ENCODE data around the gene TLE5.
"Not testable (repeated sequence)": the region's sequence is repeated elsewhere in the genome, so short reads cannot be mapped to it uniquely, and the experiment has no call there.

Gene TLE5

GRCh38 chr19:3045885-3046697 lies 16.2 kb downstream of the TLE5 start:
- TF ChIP-seq Cebpa-rat (IDR thresholded peaks at IDR 0.05), result no peak
- Histone ChIP-seq H3K4me1 (peaks cover 14 to 66% (median 45%) of the 10 kb centered on the region in 10 experiments), H4K20me1 (no peaks in the 10 kb centered on the region; a peak in 1 of 22 replicates), H3K27me3 (peaks cover 0 to 16% (median 0%) of the 10 kb centered on the region in 11 experiments; a peak in 3 of 22 replicates), H3K4me3 (no peak overlapping the region), H3K9me3 (replicated peaks in 1 of 11) (no peaks in the 10 kb centered on the region), H3K27ac (no peak overlapping the region), H3K9ac (no peak overlapping the region), H3K4me2 (peak overlapping the region in 5 of 11 experiments; percentile 25 to 43 (median 39); a peak in 8 of 22 replicates), H3K36me3 (no peaks in the 10 kb centered on the region)

- Histone ChIP-seq H3K27ac (no peak overlapping the region), H3K4me1 (peaks cover 16 to 74% (median 51%) of the 10 kb centered on the region in 10 experiments), H3K27me3 (peaks cover 0 to 16% (median 0%) of the 10 kb centered on the region in 11 experiments; a peak in 4 of 22 replicates), H3K4me2 (peak overlapping the region in 2 of 11 experiments; percentile 39 to 41; a peak in 2 of 22 replicates), H4K20me1 (no peaks in the 10 kb centered on the region; a peak in 1 of 22 replicates), H3K4me3 (no peak overlapping the region), H3K36me3 (no peaks in the 10 kb centered on the region), H3K9ac (no peak overlapping the region), H3K9me3 (replicated peaks in 1 of 11) (no peaks in the 10 kb centered on the region)
- no peak for TF ChIP-seq Cebpa-rat (IDR thresholded peaks at IDR 0.05)
These were observed 17.1 kb downstream of the TLE5 start for GRCh38 chr19:3045191-3045590.

DNA sequence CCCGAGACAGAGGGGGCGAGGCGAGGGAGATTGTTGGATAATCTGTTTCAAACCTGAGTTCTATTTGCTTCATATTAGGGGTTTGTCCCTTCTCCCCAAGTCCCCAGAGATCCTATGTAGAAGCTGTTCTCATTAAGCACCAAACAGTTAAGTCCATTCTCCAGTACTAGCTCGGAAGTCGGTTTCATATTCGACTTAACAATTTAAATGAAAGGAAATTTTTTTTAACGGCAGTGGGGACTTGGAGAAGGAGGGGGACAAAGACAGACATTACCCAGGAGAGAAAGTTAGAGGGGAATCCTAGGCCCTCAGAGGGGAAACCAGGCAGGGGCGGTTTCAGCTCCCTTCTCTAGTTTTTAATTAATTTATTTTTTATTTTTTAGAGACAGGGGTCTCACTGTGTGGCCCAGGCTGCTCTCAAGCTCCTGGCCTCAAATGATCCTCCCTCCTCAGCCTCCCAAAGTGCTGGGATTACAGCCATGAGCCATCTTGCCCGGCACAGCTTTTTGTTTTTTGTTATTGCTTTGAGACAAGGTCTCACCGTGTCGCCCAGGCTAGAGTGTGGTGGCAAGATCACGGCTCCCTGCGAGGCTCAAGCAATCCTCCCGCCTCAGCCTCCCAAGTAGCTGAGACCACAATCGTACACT lies 19.6 kb downstream of the TLE5 start:
- TF ChIP-seq Cebpa-rat (IDR thresholded peaks at IDR 0.05), result no peak
- Histone ChIP-seq H4K20me1 (no peaks in the 10 kb centered on the region; a peak in 1 of 22 replicates), H3K4me2 (peak overlapping the region; percentile 26 to 81 (median 60); a peak in 20 of 22 replicates), H3K36me3 (no peaks in the 10 kb centered on the region), H3K27ac (peak overlapping the region in 7 of 11 experiments; percentile 11 to 66 (median 54); a peak in 12 of 22 replicates), H3K4me1 (peaks cover 12 to 72% (median 48%) of the 10 kb centered on the region in 10 experiments), H3K27me3 (peaks cover 0 to 16% (median 0%) of the 10 kb centered on the region in 11 experiments; a peak in 4 of 22 replicates), H3K9me3 (replicated peaks in 1 of 11) (no peaks in the 10 kb centered on the region), H3K4me3 (0 out of 20 replicates have a peak overlapping the region, but pooled peaks of 1 of the 10 experiments have one; percentile 5), H3K9ac (peak overlapping the region in 10 of 11 experiments; percentile 8 to 72 (median 52); a peak in 18 of 22 replicates)

- Histone ChIP-seq H3K9me3 (replicated peaks in 1 of 11) (no peaks in the 10 kb centered on the region), H3K4me1 (peaks cover 12 to 66% (median 44%) of the 10 kb centered on the region in 10 experiments), H3K4me2 (peak overlapping the region; percentile 35 to 82 (median 75); a peak in 20 of 22 replicates), H3K27ac (peak overlapping the region in 10 of 11 experiments; percentile 50 to 80 (median 69); a peak in 20 of 22 replicates), H3K9ac (peak overlapping the region in 10 of 11 experiments; percentile 46 to 75 (median 68); a peak in 18 of 22 replicates), H3K36me3 (no peaks in the 10 kb centered on the region), H3K4me3 (peak overlapping the region in 1 of 10 experiments; percentile 5; a peak in 1 of 20 replicates), H3K27me3 (peaks cover 0 to 16% (median 0%) of the 10 kb centered on the region in 11 experiments; a peak in 4 of 22 replicates), H4K20me1 (no peaks in the 10 kb centered on the region; a peak in 1 of 22 replicates)
- TF ChIP-seq Cebpa-rat (IDR thresholded peaks at IDR 0.05), result no peak
These were observed 20.3 kb downstream of the TLE5 start for GRCh38 chr19:3041761-3042620.

- Histone ChIP-seq H3K27ac (peak overlapping the region in 9 of 11 experiments; percentile 55 to 80 (median 69); a peak in 16 of 22 replicates), H3K9ac (peak overlapping the region in 10 of 11 experiments; percentile 46 to 75 (median 68); a peak in 14 of 22 replicates), H3K4me1 (peaks cover 12 to 72% (median 50%) of the 10 kb centered on the region in 10 experiments), H3K9me3 (replicated peaks in 1 of 11) (no peaks in the 10 kb centered on the region), H3K27me3 (peaks cover 0 to 16% (median 0%) of the 10 kb centered on the region in 11 experiments; a peak in 4 of 22 replicates), H3K36me3 (no peaks in the 10 kb centered on the region), H4K20me1 (no peaks in the 10 kb centered on the region; a peak in 1 of 22 replicates), H3K4me3 (no peak overlapping the region; a peak in 1 of 20 replicates), H3K4me2 (peak overlapping the region in 9 of 11 experiments; percentile 72 to 82 (median 76); a peak in 19 of 22 replicates)
- TF ChIP-seq Cebpa-rat (IDR thresholded peaks at IDR 0.05), result no peak
These were observed 21.0 kb downstream of the TLE5 start for GRCh38 chr19:3041327-3041726.

DNA sequence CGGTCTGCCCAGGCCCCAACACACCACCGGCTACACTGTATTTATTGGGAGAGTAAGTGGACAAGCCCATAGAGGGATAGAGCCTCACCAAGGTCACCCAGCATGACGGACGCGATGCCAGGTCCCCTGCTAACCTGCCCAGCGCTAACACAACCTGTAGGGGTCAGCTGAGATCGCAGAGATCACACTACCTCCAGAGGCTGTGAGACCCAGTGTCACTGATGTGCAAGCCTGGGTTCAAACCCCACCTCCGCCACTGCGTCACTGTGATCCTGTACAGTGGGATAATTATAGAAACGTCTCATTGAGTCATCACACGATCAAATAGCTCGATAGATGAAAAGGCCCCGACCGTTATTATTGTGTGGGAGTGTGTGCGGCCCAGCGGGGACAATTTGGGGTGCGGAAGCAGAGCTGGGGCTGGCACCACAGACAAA lies 22.6 kb downstream of the TLE5 start:
- TF ChIP-seq Cebpa-rat (IDR thresholded peaks at IDR 0.05), result no peak
- Histone ChIP-seq H3K4me3 (no peak overlapping the region), H3K9me3 (replicated peaks in 1 of 11) (no peaks in the 10 kb centered on the region), H3K4me2 (peak overlapping the region; percentile 42 to 75 (median 58)), H3K27me3 (peaks cover 0 to 16% (median 0%) of the 10 kb centered on the region in 11 experiments; a peak in 4 of 22 replicates), H3K27ac (peak overlapping the region in 3 of 11 experiments; percentile 24 to 41 (median 35); a peak in 4 of 22 replicates), H3K9ac (peak overlapping the region in 3 of 11 experiments; percentile 4 to 39 (median 18); a peak in 2 of 22 replicates), H4K20me1 (no peaks in the 10 kb centered on the region), H3K36me3 (no peaks in the 10 kb centered on the region), H3K4me1 (peaks cover 18 to 68% (median 50%) of the 10 kb centered on the region in 10 experiments)

DNA sequence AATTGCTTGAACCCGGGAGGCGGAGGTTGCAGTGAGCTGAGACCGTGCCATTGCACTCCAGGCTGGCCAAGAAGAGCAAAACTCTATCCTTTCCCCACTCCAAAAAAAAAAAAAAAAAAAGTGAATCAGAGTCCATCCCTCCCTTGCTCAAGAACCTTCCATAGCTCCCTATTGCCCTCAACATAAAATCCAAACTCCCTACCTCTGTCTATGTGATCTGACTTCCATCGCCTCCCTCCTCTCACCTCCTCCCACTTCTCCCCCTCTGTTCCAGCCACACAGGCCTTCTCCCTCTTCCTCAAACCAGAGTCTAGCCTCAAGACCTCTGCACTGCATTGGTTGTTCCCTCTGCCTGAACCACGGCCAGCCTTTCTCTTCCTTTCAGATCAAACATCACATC lies 23.2 kb downstream of the TLE5 start:
- H3K4me1 ChIP-seq, result peaks cover 21 to 68% (median 53%) of the 10 kb centered on the region in 10 experiments
- no peaks in the 10 kb centered on the region for H3K36me3 ChIP-seq
- H3K4me2 ChIP-seq, result peak overlapping the region in 7 of 11 experiments; percentile 42 to 75 (median 57); a peak in 8 of 22 replicates
- TF ChIP-seq Cebpa-rat (IDR thresholded peaks at IDR 0.05), result no peak
- H4K20me1 ChIP-seq, result no peaks in the 10 kb centered on the region
- H3K27me3 ChIP-seq, result peaks cover 0 to 16% (median 0%) of the 10 kb centered on the region in 11 experiments; a peak in 4 of 22 replicates
- no peaks in the 10 kb centered on the region for H3K9me3 ChIP-seq (replicated peaks in 1 of 11)
- H3K9ac ChIP-seq, result no peak overlapping the region
- H3K4me3 ChIP-seq, result no peak overlapping the region
- peak overlapping the region in 1 of 11 experiments; percentile 35; a peak in 1 of 22 replicates for H3K27ac ChIP-seq

DNA sequence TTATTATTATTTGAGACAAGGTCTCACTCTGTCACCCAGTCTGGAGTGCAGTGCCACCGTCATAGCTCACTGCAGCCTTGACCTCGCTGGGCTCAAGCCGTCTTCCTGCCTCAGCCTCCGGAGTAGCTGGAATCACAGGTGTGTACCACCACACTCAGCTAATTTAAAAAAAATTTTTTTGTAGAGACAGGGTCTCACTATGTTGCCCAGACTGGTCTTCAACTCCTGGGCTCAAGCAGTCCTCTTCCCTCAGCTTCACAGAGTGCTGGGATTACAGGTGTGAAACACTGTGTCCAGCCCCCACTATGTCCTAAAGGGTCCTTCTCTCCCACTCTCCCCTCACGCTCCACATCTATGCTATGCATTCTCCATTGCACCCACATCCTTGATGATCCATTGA lies 24.1 kb downstream of the TLE5 start:
- no peak for TF ChIP-seq Cebpa-rat (IDR thresholded peaks at IDR 0.05)
- Histone ChIP-seq H3K9ac (no peak overlapping the region), H3K9me3 (replicated peaks in 1 of 11) (no peaks in the 10 kb centered on the region), H3K27me3 (peaks cover 0 to 16% (median 0%) of the 10 kb centered on the region in 11 experiments; a peak in 5 of 22 replicates), H3K27ac (no peak overlapping the region), H3K36me3 (no peaks in the 10 kb centered on the region), H4K20me1 (no peaks in the 10 kb centered on the region), H3K4me2 (no peak overlapping the region), H3K4me3 (no peak overlapping the region), H3K4me1 (peaks cover 21 to 60% (median 51%) of the 10 kb centered on the region in 10 experiments)

GRCh38 chr19:3036977-3037544 lies 25.2 kb downstream of the TLE5 start:
- Histone ChIP-seq H3K4me3 (peak overlapping the region in 5 of 10 experiments; percentile 64 to 75 (median 65); a peak in 7 of 20 replicates), H3K4me1 (peaks cover 16 to 51% (median 42%) of the 10 kb centered on the region in 10 experiments), H3K4me2 (peak overlapping the region in 9 of 11 experiments; percentile 89 to 99 (median 97); a peak in 16 of 22 replicates), H3K9ac (peak overlapping the region in 4 of 11 experiments; percentile 72 to 83 (median 78); a peak in 4 of 22 replicates), H3K27me3 (peaks cover 6 to 20% (median 9%) of the 10 kb centered on the region in 11 experiments; a peak in 18 of 22 replicates)
- H3K27ac ChIP-seq; H3K9me3 ChIP-seq (replicated peaks in 1 of 11); H4K20me1 ChIP-seq; H3K36me3 ChIP-seq: not testable (repeated sequence)
